Pancreas (tissue), 10 donors: ENCODE results near the gene KRTAP5-4. TPM values are rescaled to one million over a fixed set of nuclear protein-coding genes. Genes with fewer than 3 reads are reported as not detected.
"Not testable (repeated sequence)": the region's sequence is repeated elsewhere in the genome, so short reads cannot be mapped to it uniquely, and the experiment has no call there.

Source experiments
- ATAC-seq, 4 donors: fragments of 200-7000 bp; cut with Tn5 transposase; one replicate each; pipeline versions ENCODE4 v1.8.0 to v1.9.1; 2020; ENCODE audit warnings: mild to moderate bottlenecking in 4 of 4, moderate library complexity in 4 of 4
- DNase-seq, 6 donors: peaks; one replicate each; pipeline ENCODE4 v3.0.0-alpha.2; 2020
- FAIRE-seq: peaks from 2 replicates; lab custom pipeline; 2012; peaks lifted over from hg19 to GRCh38; lab: Jason Lieb, UNC
- H3K27ac ChIP-seq, 4 donors: fragments of 200-600 bp; sonication (generic); 1 replicate in 3 of 4; 2 replicates in 1 of 4; pipeline versions ENCODE4 v1.5.0 to v1.8.0; 2020
- H3K27me3 ChIP-seq, 4 donors: fragments of 200-600 bp; one replicate each; pipeline ENCODE4 v1.8.0; 2021
- H3K36me3 ChIP-seq, 3 donors: fragments of 200-600 bp; sonication (generic) in 1 of 3; one replicate each; pipeline versions ENCODE4 v1.5.0 to v1.8.0; 2020 to 2021
- H3K4me1 ChIP-seq, 3 donors: fragments of 200-600 bp; one replicate each; pipeline ENCODE4 v1.8.0; 2021
- H3K4me3 ChIP-seq, 4 donors: fragments of 200-600 bp; sonication (generic) in 2 of 4; one replicate each; pipeline versions ENCODE4 v1.5.0 to v1.8.0; 2020 to 2021
- H3K9me3 ChIP-seq, 4 donors: fragments of 200-600 bp; one replicate each; pipeline ENCODE4 v1.8.0; 2021
- WGBS, 2 donors: extraction: QIAGEN DNeasy Blood & Tissue Kit; methylation state at CpG; one replicate each; pipeline ENCODE4 v1.1.7; 2013; 5-methylcytosine and 5-hydroxymethylcytosine counted together
- intact Hi-C, 3 donors: fragments of 100-400 bp; cut with DNase I; formaldehyde crosslinking; loops; one replicate each; pipeline versions ENCODE4 v1.11.1 to v1.14.2; 2022
- polyA plus RNA-seq, 2 donors: library from polyadenylated mRNA; stranded (reverse); fragments of 200-250 nt; gene quantifications; one replicate each; pipeline ENCODE4 v1.2.3, GENCODE V29; 2013
- total RNA-seq, 6 donors: library from RNA; stranded (reverse); fragmentation: NEBNext Ultra II Directional in 4 of 6; extraction: Animal tissue kit (Norgen Biotek cat#: 25700) in 4 of 6; gene quantifications; one replicate each; pipeline versions ENCODE4 v1.2.1 to v1.2.4, GENCODE V29; 2021 to 2023
- TF ChIP-seq, protein P1 (sequence below), 4 donors: fragments of 200-600 bp; sonication (generic) in 3 of 4; IDR thresholded peaks; one replicate each; pipeline versions ENCODE4 v1.5.0 to v1.8.0; 2021; ENCODE audit warnings: antibody characterized with exemption in 4 of 4
- donor health status: healthy with polysubstance abuse.
- donor health status: DM: no; HTN: no; CAD: no; lungs with moderate emphysema.
- donor health status: DM: no; HTN: no; CAD: no.
- donor health status: control.
- donor health status: control.
- donor health status: Bipolar disorder and iron deficiency.
- donor health status: DM: yes; HTN: yes; CAD: no.
- donor health status: DM: no; HTN: no; CAD: no.
- donor health status: DM: no; HTN: no; CAD: no.
- donor health status: DM: yes; HTN: yes; CAD: no.

The KRTAP5-4 gene
- total and polyA plus RNA-seq, 8 donors = not detected

DNA sequence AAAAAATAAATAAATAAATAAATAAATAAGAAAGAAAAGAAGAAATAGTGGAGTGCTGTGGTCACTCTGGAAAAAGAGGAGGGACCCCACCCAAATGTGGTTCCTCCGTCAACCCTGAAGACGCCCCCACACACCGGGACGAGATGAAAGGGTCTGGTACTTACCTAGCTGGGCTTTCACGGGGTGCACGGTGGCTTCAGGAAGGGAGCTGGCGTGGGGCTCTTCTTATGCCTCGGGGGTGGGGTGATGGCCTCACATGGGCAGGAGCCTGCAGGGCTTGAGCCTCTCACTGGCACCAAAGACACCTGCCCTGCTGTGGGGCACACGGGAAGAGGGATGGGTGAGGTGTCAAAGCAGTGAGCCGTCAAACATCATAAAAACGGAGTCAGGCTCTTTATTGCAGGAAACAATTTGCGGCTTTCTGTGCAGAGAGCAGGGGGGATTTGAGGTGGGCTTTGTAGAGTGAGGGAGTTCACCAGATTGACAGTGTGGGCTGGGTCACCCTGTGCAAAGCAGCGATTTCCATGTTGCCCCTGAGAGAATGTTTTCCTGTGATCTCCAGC is 47.1 kb upstream of the KRTAP5-4 start:
- H3K9me3 ChIP-seq = no peaks in the 10 kb centered on the region
- no peak overlapping the region for H3K27ac ChIP-seq
- H3K36me3 ChIP-seq = no peaks in the 10 kb centered on the region
- H3K4me3 ChIP-seq = no peak overlapping the region
- peak in 1 of 6 donors; percentile 44 for DNase-seq
- TF ChIP-seq, protein P1, sequence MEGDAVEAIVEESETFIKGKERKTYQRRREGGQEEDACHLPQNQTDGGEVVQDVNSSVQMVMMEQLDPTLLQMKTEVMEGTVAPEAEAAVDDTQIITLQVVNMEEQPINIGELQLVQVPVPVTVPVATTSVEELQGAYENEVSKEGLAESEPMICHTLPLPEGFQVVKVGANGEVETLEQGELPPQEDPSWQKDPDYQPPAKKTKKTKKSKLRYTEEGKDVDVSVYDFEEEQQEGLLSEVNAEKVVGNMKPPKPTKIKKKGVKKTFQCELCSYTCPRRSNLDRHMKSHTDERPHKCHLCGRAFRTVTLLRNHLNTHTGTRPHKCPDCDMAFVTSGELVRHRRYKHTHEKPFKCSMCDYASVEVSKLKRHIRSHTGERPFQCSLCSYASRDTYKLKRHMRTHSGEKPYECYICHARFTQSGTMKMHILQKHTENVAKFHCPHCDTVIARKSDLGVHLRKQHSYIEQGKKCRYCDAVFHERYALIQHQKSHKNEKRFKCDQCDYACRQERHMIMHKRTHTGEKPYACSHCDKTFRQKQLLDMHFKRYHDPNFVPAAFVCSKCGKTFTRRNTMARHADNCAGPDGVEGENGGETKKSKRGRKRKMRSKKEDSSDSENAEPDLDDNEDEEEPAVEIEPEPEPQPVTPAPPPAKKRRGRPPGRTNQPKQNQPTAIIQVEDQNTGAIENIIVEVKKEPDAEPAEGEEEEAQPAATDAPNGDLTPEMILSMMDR (IDR thresholded peaks at IDR 0.05) = no peak
- no peaks in the 10 kb centered on the region for H3K27me3 ChIP-seq
- no peak for FAIRE-seq
- ATAC-seq = no peak
- no peaks in the 10 kb centered on the region for H3K4me1 ChIP-seq
- 60 to 72% methylated on average over 13 of the region's 13 CpGs for WGBS, 2 donors
- intact Hi-C loops = no loop called here

DNA sequence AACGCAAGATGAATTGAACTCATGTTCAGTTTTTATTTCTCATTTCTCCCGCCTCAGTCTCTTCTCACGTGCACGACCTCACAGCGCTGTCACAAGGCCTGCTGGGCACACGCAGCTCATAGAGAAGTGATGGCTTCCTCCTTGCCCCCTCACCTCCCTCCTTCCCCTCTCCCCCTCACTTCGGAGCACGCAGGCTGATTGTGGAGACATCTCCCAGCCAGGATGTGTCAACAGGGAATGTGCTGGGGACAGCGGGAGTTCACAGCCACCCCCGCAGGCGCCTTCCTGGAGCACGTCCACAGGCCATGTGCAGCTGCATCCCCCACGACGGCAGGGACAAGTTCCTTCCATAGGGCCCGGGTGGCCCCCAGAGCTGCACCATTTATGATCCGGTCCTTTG is 46.0 kb upstream of the KRTAP5-4 start:
- Histone ChIP-seq H3K27me3 (no peaks in the 10 kb centered on the region), H3K4me3 (no peak overlapping the region), H3K36me3 (no peaks in the 10 kb centered on the region), H3K9me3 (no peaks in the 10 kb centered on the region), H3K27ac (no peak overlapping the region), H3K4me1 (no peaks in the 10 kb centered on the region)
- FAIRE-seq (no peak), DNase-seq (peak in 1 of 6 donors; percentile 52), ATAC-seq (no peak)
- intact Hi-C loops = no loop called here
- TF ChIP-seq, protein P1 (IDR thresholded peaks at IDR 0.05) = no peak
- WGBS, 2 donors = 48 to 53% methylated on average over 16 of the region's 16 CpGs

GRCh38 chr11:1667121-1667850 is 45.3 kb upstream of the KRTAP5-4 start:
- H3K4me3 ChIP-seq = no peak overlapping the region
- no peak overlapping the region for H3K27ac ChIP-seq
- TF ChIP-seq, protein P1 (IDR thresholded peaks at IDR 0.05) = no peak

DNA sequence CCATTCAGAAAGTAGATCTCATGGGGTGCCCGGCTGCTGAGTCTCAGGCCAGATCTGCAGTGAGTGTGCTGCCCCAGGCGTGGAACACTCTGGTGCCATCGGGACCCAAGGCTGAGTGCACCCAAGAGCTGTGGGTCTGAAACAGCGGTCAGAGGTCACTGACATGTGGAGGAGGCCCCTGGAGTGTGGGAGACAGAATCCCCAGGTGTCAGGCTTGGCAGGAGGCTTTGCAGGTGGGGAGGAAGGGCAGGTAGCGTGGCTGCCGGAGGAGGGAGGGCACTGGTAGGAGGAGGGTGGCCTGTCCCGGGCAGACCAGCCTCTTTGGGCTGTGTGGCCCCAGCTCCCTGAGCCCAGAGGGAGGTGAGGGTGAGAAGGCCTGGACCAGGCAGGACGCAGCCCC is 43.4 kb upstream of the KRTAP5-4 start:
- Histone ChIP-seq H3K4me3 (no peak overlapping the region), H3K27me3 (no peaks in the 10 kb centered on the region), H3K4me1 (no peaks in the 10 kb centered on the region), H3K36me3 (no peaks in the 10 kb centered on the region), H3K27ac (no peak overlapping the region), H3K9me3 (no peaks in the 10 kb centered on the region)
- TF ChIP-seq, protein P1 (IDR thresholded peaks at IDR 0.05) = no peak
- intact Hi-C loops = no loop called here
- WGBS, 2 donors = 67 to 87% methylated on average over 4 to 6 of the region's 8 CpGs
- ATAC-seq = no peak
- peak in 2 of 6 donors; percentile 29 to 36 for DNase-seq
- no peak for FAIRE-seq

More at GRCh38 chr11:1667121-1667850, 45.3 kb upstream of the KRTAP5-4 start:
- Histone ChIP-seq H3K9me3 (no peaks in the 10 kb centered on the region), H3K4me1 (no peaks in the 10 kb centered on the region), H3K36me3 (no peaks in the 10 kb centered on the region), H3K27me3 (no peaks in the 10 kb centered on the region)
- intact Hi-C loops = no loop called here
- no peak for ATAC-seq
- WGBS, 2 donors = 78 to 85% methylated on average over 20 to 24 of the region's 24 CpGs
- DNase-seq = peak in 1 of 6 donors; percentile 52
- no peak for FAIRE-seq

GRCh38 chr11:1662699-1663283 is 40.9 kb upstream of the KRTAP5-4 start:
- H3K4me3 ChIP-seq, H3K36me3 ChIP-seq, ATAC-seq, intact Hi-C loops, FAIRE-seq, H3K4me1 ChIP-seq, H3K27ac ChIP-seq, H3K9me3 ChIP-seq, H3K27me3 ChIP-seq: not testable (repeated sequence)
- 63 to 68% methylated on average over 16 to 18 of the region's 18 CpGs for WGBS, 2 donors
- peak in 1 of 6 donors; percentile 21 for DNase-seq

GRCh38 chr11:1661454-1662269 is 39.7 kb upstream of the KRTAP5-4 start:
- ATAC-seq = peak in 2 of 4 donors; percentile 67 to 74

More at GRCh38 chr11:1661454-1662269, 39.7 kb upstream of the KRTAP5-4 start:
- H3K4me1 ChIP-seq, H3K27ac ChIP-seq, H3K9me3 ChIP-seq, FAIRE-seq, H3K4me3 ChIP-seq, H3K27me3 ChIP-seq, H3K36me3 ChIP-seq, intact Hi-C loops: not testable (repeated sequence)
- 56 to 57% methylated on average over 19 to 20 of the region's 25 CpGs for WGBS, 2 donors
- peak in 2 of 6 donors; percentile 15 to 49 for DNase-seq
